ENCODE data around the gene MAP3K12.

MAP3K12 gene

GRCh38 chr12:53492188-53492587 is 7.1 kb downstream of the MAP3K12 start:
- no peaks in the 10 kb centered on the region for H3K27me3 ChIP-seq (ENCODE audit: control insufficient read depth in 1 of 2, insufficient read depth in 2 of 2, low read length in 2 of 2)
- H3K9me3 ChIP-seq (ENCODE audit: control insufficient read depth in 2 of 2, low read length in 2 of 2), result no peaks in the 10 kb centered on the region
- peak overlapping the region; percentile 68 to 77 for H3K4me3 ChIP-seq (ENCODE audit: low read length in 2 of 2)
- peak overlapping the region; percentile 55 to 61 for H3K9ac ChIP-seq (ENCODE audit: low read length in 2 of 2)
- peaks cover 5% of the 10 kb centered on the region in 2 donors for H3K36me3 ChIP-seq (ENCODE audit: control insufficient read depth in 2 of 2, insufficient read depth in 2 of 2, low read length in 2 of 2)
- H3K4me1 ChIP-seq (ENCODE audit: control insufficient read depth, insufficient read depth, low read length), result peaks cover 24% of the 10 kb centered on the region
- peak overlapping the region; percentile 80 for H3K27ac ChIP-seq (ENCODE audit: low read length)

- Histone ChIP-seq H3K27me3 (ENCODE audit: control insufficient read depth in 1 of 2, insufficient read depth in 2 of 2, low read length in 2 of 2) (no peaks in the 10 kb centered on the region), H3K27ac (ENCODE audit: low read length) (no peak overlapping the region), H3K36me3 (ENCODE audit: control insufficient read depth in 2 of 2, insufficient read depth in 2 of 2, low read length in 2 of 2) (peaks cover 17 to 28% of the 10 kb centered on the region in 2 donors), H3K9me3 (ENCODE audit: control insufficient read depth in 2 of 2, low read length in 2 of 2) (no peaks in the 10 kb centered on the region), H3K9ac (ENCODE audit: low read length in 2 of 2) (no peak overlapping the region), H3K4me3 (ENCODE audit: low read length in 2 of 2) (no peak overlapping the region), H3K4me1 (ENCODE audit: control insufficient read depth, insufficient read depth, low read length) (peaks cover 18% of the 10 kb centered on the region)
Measured at GRCh38 chr12:53489242-53489864, 9.9 kb downstream of the MAP3K12 start.

GRCh38 chr12:53486736-53487487 is 12.3 kb downstream of the MAP3K12 start:
- Histone ChIP-seq H3K4me3 (ENCODE audit: low read length in 2 of 2) (no peak overlapping the region), H3K27ac (ENCODE audit: low read length) (no peak overlapping the region), H3K27me3 (ENCODE audit: control insufficient read depth in 1 of 2, insufficient read depth in 2 of 2, low read length in 2 of 2) (no peaks in the 10 kb centered on the region), H3K9ac (ENCODE audit: low read length in 2 of 2) (peak overlapping the region in 1 of 2 donors; percentile 36), H3K36me3 (ENCODE audit: control insufficient read depth in 2 of 2, insufficient read depth in 2 of 2, low read length in 2 of 2) (peaks cover 30 to 50% of the 10 kb centered on the region in 2 donors), H3K4me1 (ENCODE audit: control insufficient read depth, insufficient read depth, low read length) (no peaks in the 10 kb centered on the region), H3K9me3 (ENCODE audit: control insufficient read depth in 2 of 2, low read length in 2 of 2) (no peaks in the 10 kb centered on the region)

- peak overlapping the region in 1 of 2 donors; percentile 36 for H3K9ac ChIP-seq (ENCODE audit: low read length in 2 of 2)
- peaks cover 35 to 55% of the 10 kb centered on the region in 2 donors for H3K36me3 ChIP-seq (ENCODE audit: control insufficient read depth in 2 of 2, insufficient read depth in 2 of 2, low read length in 2 of 2)
- H3K27me3 ChIP-seq (ENCODE audit: control insufficient read depth in 1 of 2, insufficient read depth in 2 of 2, low read length in 2 of 2), result no peaks in the 10 kb centered on the region
- H3K27ac ChIP-seq (ENCODE audit: low read length), result no peak overlapping the region
- H3K9me3 ChIP-seq (ENCODE audit: control insufficient read depth in 2 of 2, low read length in 2 of 2), result no peaks in the 10 kb centered on the region
- no peaks in the 10 kb centered on the region for H3K4me1 ChIP-seq (ENCODE audit: control insufficient read depth, insufficient read depth, low read length)
- no peak overlapping the region for H3K4me3 ChIP-seq (ENCODE audit: low read length in 2 of 2)
Measured at GRCh38 chr12:53485955-53486735, 13.1 kb downstream of the MAP3K12 start.

GRCh38 chr12:53484686-53485575 is 14.3 kb downstream of the MAP3K12 start:
- Histone ChIP-seq H3K27ac (ENCODE audit: low read length) (no peak overlapping the region), H3K4me3 (ENCODE audit: low read length in 2 of 2) (no peak overlapping the region), H3K9ac (ENCODE audit: low read length in 2 of 2) (no peak overlapping the region), H3K36me3 (ENCODE audit: control insufficient read depth in 2 of 2, insufficient read depth in 2 of 2, low read length in 2 of 2) (peaks cover 42 to 63% of the 10 kb centered on the region in 2 donors), H3K27me3 (ENCODE audit: control insufficient read depth in 1 of 2, insufficient read depth in 2 of 2, low read length in 2 of 2) (no peaks in the 10 kb centered on the region), H3K9me3 (ENCODE audit: control insufficient read depth in 2 of 2, low read length in 2 of 2) (no peaks in the 10 kb centered on the region), H3K4me1 (ENCODE audit: control insufficient read depth, insufficient read depth, low read length) (no peaks in the 10 kb centered on the region)

GRCh38 chr12:53483979-53484377 is 15.3 kb downstream of the MAP3K12 start:
- Histone ChIP-seq H3K27me3 (ENCODE audit: control insufficient read depth in 1 of 2, insufficient read depth in 2 of 2, low read length in 2 of 2) (no peaks in the 10 kb centered on the region), H3K36me3 (ENCODE audit: control insufficient read depth in 2 of 2, insufficient read depth in 2 of 2, low read length in 2 of 2) (peaks cover 45 to 68% of the 10 kb centered on the region in 2 donors), H3K27ac (ENCODE audit: low read length) (no peak overlapping the region)

GRCh38 chr12:53483225-53483978 is 15.9 kb downstream of the MAP3K12 start:
- no peak overlapping the region for H3K4me3 ChIP-seq (ENCODE audit: low read length in 2 of 2)
- peaks cover 50 to 70% of the 10 kb centered on the region in 2 donors for H3K36me3 ChIP-seq (ENCODE audit: control insufficient read depth in 2 of 2, insufficient read depth in 2 of 2, low read length in 2 of 2)
- no peaks in the 10 kb centered on the region for H3K9me3 ChIP-seq (ENCODE audit: control insufficient read depth in 2 of 2, low read length in 2 of 2)
- H3K9ac ChIP-seq (ENCODE audit: low read length in 2 of 2), result no peak overlapping the region
- H3K4me1 ChIP-seq (ENCODE audit: control insufficient read depth, insufficient read depth, low read length), result no peaks in the 10 kb centered on the region
- H3K27ac ChIP-seq (ENCODE audit: low read length), result no peak overlapping the region
- H3K27me3 ChIP-seq (ENCODE audit: control insufficient read depth in 1 of 2, insufficient read depth in 2 of 2, low read length in 2 of 2), result no peaks in the 10 kb centered on the region

More at GRCh38 chr12:53483979-53484377, 15.3 kb downstream of the MAP3K12 start:
- Histone ChIP-seq H3K4me1 (ENCODE audit: control insufficient read depth, insufficient read depth, low read length) (no peaks in the 10 kb centered on the region), H3K9me3 (ENCODE audit: control insufficient read depth in 2 of 2, low read length in 2 of 2) (no peaks in the 10 kb centered on the region), H3K4me3 (ENCODE audit: low read length in 2 of 2) (no peak overlapping the region), H3K9ac (ENCODE audit: low read length in 2 of 2) (no peak overlapping the region)

GRCh38 chr12:53482626-53483168 is 16.6 kb downstream of the MAP3K12 start:
- Histone ChIP-seq H3K27me3 (ENCODE audit: control insufficient read depth in 1 of 2, insufficient read depth in 2 of 2, low read length in 2 of 2) (no peaks in the 10 kb centered on the region), H3K36me3 (ENCODE audit: control insufficient read depth in 2 of 2, insufficient read depth in 2 of 2, low read length in 2 of 2) (peaks cover 48 to 68% of the 10 kb centered on the region in 2 donors), H3K27ac (ENCODE audit: low read length) (peak overlapping the region; percentile 18), H3K9me3 (ENCODE audit: control insufficient read depth in 2 of 2, low read length in 2 of 2) (no peaks in the 10 kb centered on the region), H3K9ac (ENCODE audit: low read length in 2 of 2) (no peak overlapping the region), H3K4me3 (ENCODE audit: low read length in 2 of 2) (no peak overlapping the region), H3K4me1 (ENCODE audit: control insufficient read depth, insufficient read depth, low read length) (no peaks in the 10 kb centered on the region)

GRCh38 chr12:53481939-53482586 is 17.2 kb downstream of the MAP3K12 start:
- Histone ChIP-seq H3K27ac (ENCODE audit: low read length) (no peak overlapping the region), H3K4me1 (ENCODE audit: control insufficient read depth, insufficient read depth, low read length) (no peaks in the 10 kb centered on the region), H3K4me3 (ENCODE audit: low read length in 2 of 2) (no peak overlapping the region), H3K27me3 (ENCODE audit: control insufficient read depth in 1 of 2, insufficient read depth in 2 of 2, low read length in 2 of 2) (no peaks in the 10 kb centered on the region), H3K36me3 (ENCODE audit: control insufficient read depth in 2 of 2, insufficient read depth in 2 of 2, low read length in 2 of 2) (peaks cover 46 to 66% of the 10 kb centered on the region in 2 donors), H3K9me3 (ENCODE audit: control insufficient read depth in 2 of 2, low read length in 2 of 2) (no peaks in the 10 kb centered on the region), H3K9ac (ENCODE audit: low read length in 2 of 2) (no peak overlapping the region)

Measured in stomach smooth muscle (tissue), 2 donors.